Dedifferentiated amniotic fluid mesenchymal stem cell (primary cell): Measurements from ENCODE around the gene FAM171A1.
"Not testable (repeated sequence)": the region's sequence is repeated elsewhere in the genome, so short reads cannot be mapped to it uniquely, and the experiment has no call there.

Experiments used
- DNase-seq: peaks from one replicate; pipeline ENCODE4 v3.0.0-alpha.2; 2016; ENCODE audit errors: extremely low spot score

The FAM171A1 gene

DNA sequence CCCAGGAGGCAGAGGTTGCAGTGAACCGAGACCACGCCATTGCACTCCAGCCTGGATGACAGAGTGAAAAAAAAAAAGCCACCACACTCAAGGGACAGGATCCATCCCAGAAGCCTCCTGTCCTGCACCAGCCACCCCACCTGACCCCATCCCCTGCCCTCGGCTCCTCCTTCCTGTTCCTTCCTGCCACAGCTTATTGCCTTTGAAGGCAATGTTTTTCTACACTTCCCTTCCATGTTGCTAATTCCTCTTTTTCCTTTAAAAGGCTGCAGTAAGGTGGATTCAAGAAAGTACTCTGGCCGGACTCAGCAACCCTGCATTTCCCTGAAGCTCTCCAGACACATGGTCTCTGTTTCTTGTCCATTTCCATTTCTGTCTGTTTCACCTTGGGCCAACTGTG, 80.9 kb downstream of the FAM171A1 start:
- no peak for DNase-seq

DNA sequence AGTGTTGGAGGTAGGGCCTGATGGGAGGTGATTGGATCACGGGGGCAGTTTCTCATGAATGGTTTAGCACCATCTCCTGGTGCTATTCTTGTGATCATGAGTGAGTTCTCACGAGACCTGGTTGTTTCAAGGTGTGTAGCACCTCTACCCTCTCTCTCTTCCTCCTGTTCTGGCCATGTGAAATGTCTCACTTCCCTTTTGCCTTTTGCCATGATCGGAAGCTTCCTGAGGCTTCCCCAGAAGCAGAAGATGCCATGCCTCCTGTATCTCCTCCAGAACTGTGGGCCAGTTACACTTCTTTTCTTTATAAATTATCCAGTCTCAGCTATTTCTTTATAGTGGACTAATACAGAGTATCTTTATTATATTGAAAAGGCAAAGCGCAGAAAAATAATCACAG, 90.1 kb downstream of the FAM171A1 start:
- DNase-seq, result no peak

DNA sequence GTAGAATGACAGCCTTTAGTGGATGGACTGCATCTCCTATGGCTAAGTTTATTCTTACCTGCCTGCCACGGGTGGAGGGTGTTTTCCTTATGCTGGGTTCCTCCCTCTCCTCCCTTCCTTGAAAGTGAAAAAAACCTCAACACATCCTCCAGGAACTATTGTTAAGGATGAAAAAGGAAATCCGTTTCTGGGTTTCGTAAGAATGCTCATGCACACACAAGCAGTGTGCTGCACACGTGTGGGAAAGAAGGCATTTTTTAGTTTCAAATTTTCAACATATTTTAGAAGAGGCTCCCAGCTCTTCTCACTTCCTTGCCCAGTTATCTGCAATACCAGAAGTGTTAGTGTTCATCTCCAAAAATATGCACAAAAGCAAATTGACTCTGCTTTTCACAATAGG, 90.6 kb downstream of the FAM171A1 start:
- no peak for DNase-seq

DNA sequence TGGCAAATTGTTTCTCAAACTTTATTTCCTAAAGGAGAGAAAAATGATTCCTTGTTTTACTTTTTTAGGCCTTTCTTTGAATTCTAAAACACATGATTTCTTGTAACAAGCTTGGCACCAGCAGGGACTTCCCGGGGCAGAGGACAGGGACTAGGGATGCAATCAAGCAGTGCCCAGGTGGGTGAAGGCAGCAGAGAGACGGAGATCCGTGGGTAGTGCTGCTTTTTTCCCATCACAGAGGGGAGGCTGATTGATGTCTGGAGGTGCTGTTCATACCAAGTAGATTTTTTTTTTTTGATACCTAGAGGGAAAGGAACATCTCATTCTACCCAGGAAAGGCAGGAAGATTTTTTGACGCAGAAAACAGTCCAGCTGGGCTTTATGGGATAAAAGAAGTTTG, 91.9 kb downstream of the FAM171A1 start:
- DNase-seq, result no peak

DNA sequence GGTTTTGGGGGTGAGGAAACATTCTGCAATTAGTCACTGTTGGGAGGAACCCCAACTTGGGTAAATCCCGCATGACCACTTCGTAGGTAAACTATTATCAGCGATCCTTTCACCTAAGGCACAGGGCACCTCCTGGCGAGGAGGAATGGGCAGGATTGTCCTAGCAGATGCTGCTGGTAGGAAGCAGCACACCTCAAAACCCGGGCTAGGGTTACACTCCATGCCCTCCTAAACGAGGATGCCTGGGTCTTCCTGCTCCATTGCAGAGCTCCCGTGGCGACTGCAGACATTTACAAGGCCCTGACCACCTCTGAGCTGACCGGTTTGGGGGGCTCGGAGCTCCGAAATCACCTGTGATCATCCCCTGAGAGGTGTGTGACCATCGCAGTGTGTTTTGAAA, 92.3 kb downstream of the FAM171A1 start:
- DNase-seq, result no peak

DNA sequence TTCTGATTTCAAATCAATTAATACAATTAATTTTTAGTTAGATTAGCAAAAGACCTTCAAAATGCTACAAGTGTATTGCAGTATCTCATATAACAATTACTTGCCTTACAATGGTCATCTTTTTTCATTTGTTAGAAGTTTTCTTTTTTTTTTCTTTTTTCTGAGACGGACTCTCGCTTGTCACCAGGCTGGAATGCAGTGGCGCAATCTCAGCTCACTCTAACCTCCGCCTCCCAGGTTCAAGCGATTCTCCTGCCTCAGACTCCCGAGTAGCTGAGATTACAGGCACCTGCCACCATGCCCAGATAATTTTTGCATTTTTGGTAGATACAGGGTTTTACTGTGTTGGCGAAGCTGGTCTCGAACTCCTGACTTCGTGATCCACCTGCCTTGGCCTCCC, 95.0 kb downstream of the FAM171A1 start:
- not testable (repeated sequence) for DNase-seq

DNA sequence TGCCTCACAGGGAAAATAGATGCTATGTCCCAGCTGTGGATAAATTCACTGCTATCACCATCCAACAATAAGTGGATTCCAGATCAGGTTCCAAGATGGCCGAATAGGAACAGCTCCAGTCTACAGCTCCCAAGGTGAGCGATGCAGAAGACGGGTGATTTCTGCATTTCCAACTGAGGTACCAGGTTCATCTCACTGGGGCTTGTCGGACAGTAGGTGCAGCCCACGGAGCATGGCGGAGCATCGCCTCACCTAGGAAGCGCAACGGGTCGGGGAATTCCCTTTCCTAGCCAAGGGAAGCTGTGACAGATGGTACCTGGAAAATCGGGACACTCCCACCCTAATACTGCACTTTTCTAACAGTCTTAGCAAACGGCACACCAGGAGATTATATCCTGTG, 101.3 kb downstream of the FAM171A1 start:
- DNase-seq, result not testable (repeated sequence)

DNA sequence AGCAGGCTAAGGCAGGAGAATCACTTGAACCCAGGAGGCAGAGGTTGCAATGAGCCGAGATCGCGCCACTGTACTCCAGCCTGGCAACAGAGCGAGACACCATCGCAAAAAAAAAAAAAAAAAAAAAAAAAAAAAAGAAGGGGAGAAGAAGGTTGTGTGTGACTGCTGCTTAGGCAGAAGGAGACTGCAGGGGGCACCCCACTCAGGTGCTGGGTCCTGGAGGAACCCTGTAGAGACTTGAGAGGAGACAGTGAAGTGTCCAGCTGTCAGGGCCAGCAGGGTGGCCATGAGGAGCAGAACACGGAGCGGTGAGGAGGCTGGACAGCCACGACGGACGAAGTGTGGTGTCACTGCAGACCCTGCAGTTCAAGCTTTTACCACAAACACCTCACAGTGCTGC, 103.6 kb downstream of the FAM171A1 start:
- no peak for DNase-seq

DNA sequence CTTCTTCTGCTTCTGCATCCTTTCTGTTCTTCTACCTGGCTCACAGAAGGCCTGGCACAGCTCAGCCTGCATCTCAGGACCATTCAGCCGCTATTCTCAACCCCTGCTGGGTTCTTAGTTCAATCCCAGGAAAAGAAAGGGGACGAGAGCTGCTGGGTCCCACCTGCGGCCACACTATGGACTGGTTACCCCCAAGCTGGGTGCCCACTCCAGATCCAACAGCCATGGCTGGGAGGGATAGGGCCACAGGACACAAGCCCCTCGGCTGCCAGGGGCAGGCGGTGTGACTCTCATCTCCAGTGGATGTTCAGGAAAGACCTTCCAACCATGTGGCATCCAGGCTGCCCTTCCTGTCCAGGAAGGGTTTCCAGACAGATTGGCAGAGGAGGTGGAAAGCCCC, 105.0 kb downstream of the FAM171A1 start:
- DNase-seq, result no peak

DNA sequence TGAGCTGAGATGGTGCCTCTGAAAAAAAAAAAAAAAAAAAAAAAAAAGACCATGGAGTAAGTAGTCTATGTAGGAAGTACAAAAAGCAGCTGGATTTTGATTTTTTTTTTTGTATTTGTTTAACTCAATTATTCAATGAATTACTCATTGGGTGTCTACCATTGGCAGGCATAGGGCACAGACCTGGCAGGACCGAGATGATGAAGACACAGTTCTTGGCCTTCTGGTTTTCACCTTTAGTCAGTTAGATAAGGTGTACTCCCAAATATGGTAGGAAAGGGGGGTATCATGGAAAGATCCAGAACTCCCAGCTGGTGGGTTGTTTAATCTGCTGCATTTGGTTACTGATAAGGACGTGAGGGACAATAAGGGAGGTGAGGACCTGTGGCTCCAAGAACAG, 105.5 kb downstream of the FAM171A1 start:
- DNase-seq, result no peak

DNA sequence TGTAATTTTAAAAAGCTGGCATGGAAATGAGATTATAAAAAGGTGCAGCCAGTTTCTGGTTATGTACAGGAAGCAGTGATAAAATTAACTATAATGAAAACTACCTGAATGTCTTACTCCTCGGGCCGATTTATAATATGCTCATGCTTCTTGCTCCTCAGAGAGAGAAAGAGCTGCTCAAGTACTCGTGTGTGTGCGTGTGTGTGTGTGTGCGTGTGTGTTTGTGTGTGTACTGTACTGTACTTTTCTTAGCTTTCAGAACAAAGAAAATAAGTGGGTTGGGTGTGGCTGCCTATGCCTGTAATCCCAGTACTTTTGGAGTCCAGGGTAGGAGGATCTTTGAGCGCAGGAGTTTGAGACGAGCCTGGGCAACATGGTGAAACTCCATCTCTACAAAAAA, 106.0 kb downstream of the FAM171A1 start:
- no peak for DNase-seq

DNA sequence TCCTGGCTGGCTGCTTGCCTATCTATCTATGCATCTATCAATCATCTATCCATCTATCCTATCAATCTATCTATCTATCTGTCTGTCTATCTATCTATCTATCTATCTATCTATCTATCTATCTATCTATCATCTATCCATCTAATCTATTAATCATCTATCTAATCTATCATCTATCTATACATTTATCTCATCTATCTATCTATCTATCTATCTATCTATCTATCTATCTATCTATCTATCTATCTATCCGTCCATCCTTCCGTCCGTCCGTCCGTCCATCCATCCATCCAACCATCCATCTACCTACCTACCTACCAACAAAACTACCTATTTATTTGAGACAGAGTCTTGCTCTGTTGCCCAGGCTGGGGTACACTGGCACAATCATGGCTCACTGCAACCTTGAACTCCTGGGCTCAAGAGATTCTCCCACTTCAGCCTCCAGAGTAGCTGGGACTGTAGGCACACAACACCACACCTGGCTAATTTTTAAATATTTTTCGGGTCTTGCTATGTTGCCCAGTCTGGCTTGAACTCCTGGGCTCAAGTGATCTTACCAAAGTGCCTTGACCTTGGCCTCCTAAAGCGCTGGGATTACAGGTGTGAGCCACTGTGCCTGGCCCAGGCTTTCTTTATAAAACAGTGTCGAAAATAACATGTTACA, 107.3 kb downstream of the FAM171A1 start:
- DNase-seq, result no peak

DNA sequence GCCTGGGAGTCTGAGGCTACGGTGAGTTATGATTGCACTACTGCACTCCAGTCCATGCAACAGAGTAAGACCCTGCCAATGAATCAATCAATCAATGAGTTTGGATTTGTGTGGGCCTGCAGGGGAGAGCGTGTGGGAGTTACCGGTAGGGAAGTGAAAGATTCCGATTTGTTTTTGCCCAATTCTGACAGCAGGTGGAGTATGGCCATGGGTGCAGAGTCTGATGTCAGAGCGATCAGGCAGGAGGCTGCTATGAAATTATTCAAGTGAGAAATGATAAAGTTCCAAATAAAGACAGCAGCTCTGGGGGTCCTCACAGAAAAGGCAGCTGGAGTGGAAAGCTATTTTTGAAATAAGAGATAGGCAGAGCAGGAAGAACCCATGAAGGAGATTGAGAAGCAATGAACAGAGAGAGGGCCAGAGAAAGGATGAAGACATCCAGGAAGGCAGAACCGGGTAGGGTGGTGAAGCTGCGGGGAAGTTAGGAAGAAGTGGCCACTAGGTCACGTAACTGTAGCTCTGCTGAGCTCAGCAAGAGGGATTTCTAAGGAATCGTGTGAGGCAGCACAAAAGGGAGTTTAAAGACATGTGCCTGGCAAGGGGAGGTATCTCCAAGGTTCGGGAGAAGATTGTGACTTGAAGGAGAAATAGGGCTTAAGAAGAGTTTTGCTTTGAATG, 108.9 kb downstream of the FAM171A1 start:
- no peak for DNase-seq

DNA sequence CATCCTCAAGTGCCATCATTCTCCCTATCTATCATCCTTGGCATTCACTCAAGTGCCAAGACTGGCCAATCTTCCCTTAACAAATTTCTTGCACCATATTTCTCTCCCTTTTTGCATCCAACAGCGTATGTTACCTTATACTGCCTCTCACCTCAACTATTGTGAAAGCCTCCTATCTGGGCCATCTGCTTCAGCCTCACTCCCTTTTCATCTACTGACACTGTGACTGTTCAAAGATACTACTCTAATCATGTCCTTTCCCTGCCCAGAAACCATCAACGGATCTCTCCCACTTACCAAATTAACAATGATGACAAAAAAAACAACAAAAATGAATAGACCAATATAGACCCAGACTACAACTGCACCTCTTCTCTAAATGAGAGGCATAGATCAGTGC, 112.0 kb downstream of the FAM171A1 start:
- DNase-seq, result no peak

DNA sequence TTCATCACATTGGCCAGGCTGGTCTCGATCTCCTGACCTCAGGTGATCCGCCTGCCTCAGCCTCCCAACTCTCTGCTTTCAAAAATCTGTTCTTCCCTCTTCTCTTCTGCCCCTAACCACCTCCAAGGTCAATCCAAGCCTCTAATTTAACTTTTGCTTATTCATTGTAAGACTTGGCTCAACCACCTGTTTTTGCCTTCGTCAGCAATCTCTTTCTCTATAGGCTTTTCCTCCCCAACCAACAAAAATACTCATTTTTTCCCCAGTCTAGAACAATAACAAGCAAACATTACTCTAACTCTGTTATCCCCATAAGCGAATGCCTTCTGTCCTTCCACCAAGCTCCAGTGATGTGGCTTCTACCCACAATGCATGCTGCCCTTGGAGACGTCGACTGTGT, 112.8 kb downstream of the FAM171A1 start:
- no peak for DNase-seq

DNA sequence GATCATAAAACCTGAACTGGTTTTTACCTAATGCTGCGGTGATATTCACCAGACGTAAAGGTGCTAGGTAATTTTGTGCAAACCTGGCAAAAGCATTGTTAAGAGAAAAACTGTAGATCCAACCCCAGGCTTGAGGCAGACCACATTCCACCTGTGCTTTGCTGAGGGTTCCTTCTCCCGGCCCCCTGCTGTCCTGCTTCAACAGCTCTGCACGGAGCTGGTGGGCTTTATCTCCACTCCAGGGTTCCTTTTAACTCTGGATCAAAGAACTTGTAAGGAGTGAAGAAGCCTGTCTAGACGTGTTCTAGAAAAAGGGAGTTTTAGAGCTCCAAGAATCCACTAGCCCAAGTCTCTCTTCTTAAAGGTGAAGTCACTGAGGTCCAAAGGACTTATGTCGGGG, 115.1 kb downstream of the FAM171A1 start:
- no peak for DNase-seq

DNA sequence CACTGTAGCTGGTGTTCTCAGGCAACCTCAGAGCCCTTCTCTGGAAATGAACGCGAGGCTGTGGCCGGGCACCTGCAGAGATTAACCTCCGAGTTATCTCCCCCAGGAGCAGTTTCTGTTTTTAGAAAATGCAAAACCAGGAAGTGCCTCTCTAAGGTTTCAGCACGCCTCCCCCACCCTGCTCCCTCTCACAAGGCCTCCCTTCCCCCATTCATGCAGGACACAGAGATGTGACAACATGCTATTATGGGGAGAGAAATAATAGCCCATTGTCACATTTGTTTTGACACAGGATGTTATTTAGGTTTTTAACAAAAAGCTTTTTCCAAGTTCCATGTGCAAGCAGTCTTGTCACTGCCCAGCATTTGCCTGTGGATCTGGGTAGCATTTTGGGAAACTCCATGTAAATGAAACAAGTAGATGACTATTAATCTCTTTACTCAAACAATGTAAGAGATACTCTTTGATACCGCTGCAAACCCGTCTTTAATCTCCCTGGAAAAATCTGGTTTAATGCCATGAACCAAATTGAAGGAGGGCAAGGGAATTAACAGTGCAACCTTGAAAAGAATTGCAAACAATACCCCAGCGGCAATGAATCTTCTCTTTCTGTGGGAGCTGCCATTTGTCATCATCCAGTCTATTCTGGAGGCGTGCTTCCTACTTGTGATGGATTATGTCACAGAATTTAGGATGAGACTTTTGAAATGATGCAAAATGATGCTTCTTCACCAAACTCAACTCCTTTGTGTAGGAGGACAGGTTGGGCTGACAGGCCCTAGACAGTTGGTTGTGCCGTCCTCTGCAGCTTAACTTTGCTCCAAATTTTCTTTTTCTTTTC, 116.1 kb downstream of the FAM171A1 start:
- DNase-seq, result no peak

DNA sequence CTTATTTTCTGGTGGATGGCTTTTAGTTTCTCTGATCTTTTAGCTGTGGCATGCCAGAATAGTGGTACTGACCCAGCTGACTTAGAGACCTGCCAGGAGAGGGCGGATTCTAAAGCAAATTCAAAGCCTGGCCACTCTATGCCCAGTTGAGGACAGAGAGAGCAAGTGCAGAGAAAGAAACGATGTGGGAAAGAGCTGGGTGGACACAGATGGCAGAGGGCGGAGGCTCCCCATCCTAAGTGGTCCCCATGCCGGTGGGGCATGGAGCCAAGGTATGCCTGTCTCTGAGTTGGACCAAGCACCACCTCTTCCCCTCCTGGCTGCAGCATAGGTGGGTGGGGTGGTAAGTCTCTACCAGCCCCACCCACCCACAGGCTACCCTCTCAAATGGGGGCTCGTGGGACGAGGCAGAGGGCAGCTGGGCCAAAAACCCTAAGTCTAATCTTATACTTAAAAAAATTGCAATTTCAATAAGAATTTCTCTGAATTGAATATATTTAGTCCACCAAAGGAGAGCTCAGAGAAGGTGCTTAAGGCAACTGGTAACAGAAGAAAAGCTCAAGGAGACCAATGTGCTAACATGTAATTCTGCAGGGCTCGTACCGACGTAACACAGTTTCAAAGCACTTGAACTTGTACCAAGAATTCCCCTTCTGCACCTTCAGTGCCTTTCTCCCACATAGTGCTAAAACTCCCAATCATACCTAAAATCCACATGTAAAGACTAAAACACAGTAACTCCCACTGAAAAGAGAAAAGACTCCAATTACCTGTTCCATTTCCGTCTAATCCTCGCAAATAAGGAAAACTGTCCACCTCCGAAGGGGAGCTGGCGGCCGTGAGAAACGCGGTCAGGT, 116.9 kb downstream of the FAM171A1 start:
- DNase-seq, result no peak

DNA sequence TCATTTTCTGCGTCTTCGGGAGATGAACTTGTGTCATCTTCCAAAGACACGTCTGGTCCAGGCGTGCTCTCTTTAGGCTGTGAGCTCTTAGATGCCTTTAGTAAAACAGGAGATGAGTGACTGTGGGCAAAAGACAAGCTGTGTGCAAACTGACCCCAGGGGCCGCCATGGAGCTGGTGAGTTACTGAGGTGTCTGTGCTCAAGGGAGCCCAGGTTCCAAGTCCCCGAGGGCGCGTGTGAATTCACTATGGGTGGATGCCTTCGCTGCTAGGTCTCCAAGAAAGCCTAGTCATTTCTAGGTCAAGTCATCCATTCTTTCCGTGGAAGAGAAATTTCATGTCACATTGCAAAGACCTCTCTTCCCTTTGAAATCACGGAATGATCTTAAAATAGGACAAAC, 118.7 kb downstream of the FAM171A1 start:
- DNase-seq, result no peak

DNA sequence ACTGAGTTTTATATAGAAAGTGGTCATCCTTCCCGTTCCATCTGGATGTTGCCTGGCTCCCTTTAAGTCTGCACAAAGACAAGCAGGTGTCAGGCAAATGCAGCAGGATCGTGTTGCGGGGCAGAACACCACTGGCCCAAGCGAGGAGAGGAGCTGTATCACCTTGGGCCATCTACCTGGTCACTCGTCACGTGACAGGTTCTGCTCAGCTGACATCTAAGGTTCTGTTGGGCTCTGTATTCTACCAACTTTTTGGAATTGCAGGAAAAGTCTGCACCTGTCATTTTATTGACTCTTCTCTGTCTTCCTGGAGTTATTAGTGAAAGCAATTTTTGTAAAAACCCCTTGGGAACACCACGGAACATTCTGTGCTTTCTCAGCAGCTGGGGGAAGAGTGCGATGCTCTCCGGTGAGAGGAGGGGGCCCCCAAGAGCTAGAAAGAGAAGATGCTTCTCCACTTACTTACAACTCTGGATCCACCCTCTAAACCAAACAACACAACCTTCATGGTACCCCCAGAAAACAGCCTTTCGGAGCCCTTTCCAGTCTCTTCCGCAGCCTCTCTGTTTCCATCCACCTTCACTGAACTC, 119.2 kb downstream of the FAM171A1 start:
- no peak for DNase-seq

DNA sequence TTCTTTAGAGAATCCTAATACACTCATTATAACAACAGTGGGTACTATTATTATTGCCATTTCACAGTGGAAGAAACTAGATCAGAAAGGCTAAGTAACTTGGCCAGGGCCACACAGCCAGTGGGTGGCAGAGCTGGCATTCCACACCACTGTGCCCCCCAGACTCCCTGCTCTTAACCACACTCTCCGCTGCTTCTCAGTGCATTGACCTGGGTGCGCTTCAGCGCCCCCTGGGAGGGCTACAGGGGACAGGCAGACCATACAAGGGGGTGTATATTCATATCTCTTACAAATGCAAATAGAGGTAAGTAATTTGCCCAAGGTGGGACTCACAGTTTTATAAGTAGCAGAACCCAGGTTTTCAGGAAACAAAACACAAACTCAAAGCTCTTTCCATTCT, 125.6 kb downstream of the FAM171A1 start:
- no peak for DNase-seq
